Erythroblast (primary cell): ENCODE data around the gene CD74.

Experiments used
- GATA1 ChIP-seq: IDR thresholded peaks from 2 replicates; pipeline ENCODE4 v1.6.1; 2011; ENCODE audit warnings: low read depth, mild to moderate bottlenecking, control low read depth, low read length, moderate library complexity
- POLR2A ChIP-seq: IDR thresholded peaks from 2 replicates; pipeline ENCODE4 v1.6.1; 2011; ENCODE audit warnings: mild to moderate bottlenecking, low read length

DNA sequence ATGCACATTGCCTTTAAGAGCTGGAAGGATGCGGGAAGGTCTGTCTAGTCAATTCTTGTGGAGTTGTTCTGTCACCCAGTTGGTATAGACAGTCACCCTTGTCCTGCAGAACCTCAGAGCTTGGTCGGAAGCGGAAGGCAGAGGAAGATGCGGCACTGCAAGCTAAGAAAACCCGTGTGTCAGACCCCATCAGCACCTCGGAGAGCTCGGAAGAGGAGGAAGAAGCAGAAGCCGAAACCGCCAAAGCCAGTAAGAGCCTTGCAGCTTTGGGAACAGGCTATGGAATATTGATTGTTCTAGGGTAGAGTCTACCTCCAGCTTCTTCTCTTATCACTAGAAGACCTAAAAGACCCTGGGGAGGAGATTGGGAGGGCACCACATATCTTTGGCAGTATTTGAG is 48.7 kb downstream of the CD74 start:
- TF ChIP-seq POLR2A (no peak), GATA1 (no peak)
